OCI-LY7 (cell line): ENCODE measurements around the gene TTLL5. TPM values are rescaled to one million over a fixed set of nuclear protein-coding genes. Genes with fewer than 3 reads are reported as not detected.

Experiments used
- BruUV-seq: library from RNA; stranded (reverse); fragments of 400-500 nt; replicated peaks from 2 replicates; lab custom pipeline; 2021; lab: Mats Ljungman, UMichigan
- CTCF ChIA-PET: fragments of 300-600 bp; sonication (Branson Sonifier 250); formaldehyde crosslinking; loops from one replicate; lab custom pipeline; 2022; ENCODE audit warnings: antibody characterized with exemption; ENCODE audit not compliant: unreplicated experiment; lab: Charles Lee
- POLR2A ChIA-PET: fragments of 300-600 bp; sonication (Branson Sonifier 250); formaldehyde crosslinking; loops from one replicate; lab custom pipeline; 2022; ENCODE audit warnings: antibody characterized with exemption; lab: Charles Lee
- DNase-seq: peaks from one replicate; pipeline ENCODE4 v3.0.0-alpha.2; 2015; ENCODE audit warnings: low spot score
- H2AFZ ChIP-seq: fragments of 200-600 bp; sonication (generic), shearing (Covaris generic); 2 replicates; pipeline ENCODE4 v1.6.1; 2014; ENCODE audit warnings: mild to moderate bottlenecking, antibody characterized with exemption, low read length, moderate library complexity
- H3K27ac ChIP-seq: fragments of 200-600 bp; sonication (generic); 2 replicates; pipeline ENCODE4 v1.5.1; 2014; ENCODE audit warnings: mixed run types, low read depth, mild to moderate bottlenecking, moderate library complexity, low read length, inconsistent platforms; ENCODE audit not compliant: poor library complexity, severe bottlenecking
- H3K36me3 ChIP-seq: fragments of 200-600 bp; sonication (generic); 2 replicates; pipeline ENCODE4 v1.6.1; 2014; ENCODE audit warnings: mild to moderate bottlenecking, antibody characterized with exemption, low read length, moderate library complexity, mixed read lengths; ENCODE audit not compliant: insufficient read depth
- H3K4me1 ChIP-seq: fragments of 200-600 bp; sonication (generic); 2 replicates; pipeline ENCODE4 v1.5.1; 2014; ENCODE audit warnings: mild to moderate bottlenecking, low read length; ENCODE audit not compliant: insufficient read depth, poor library complexity, severe bottlenecking
- H3K4me2 ChIP-seq: fragments of 200-600 bp; sonication (generic); 2 replicates; pipeline ENCODE4 v1.6.1; 2014; ENCODE audit warnings: mild to moderate bottlenecking, low read length
- H3K4me3 ChIP-seq: fragments of 200-600 bp; sonication (generic); 2 replicates; pipeline ENCODE4 v1.5.1; 2014; ENCODE audit warnings: mild to moderate bottlenecking, low read depth, low read length; ENCODE audit not compliant: poor library complexity, severe bottlenecking
- H3K79me2 ChIP-seq: fragments of 200-600 bp; sonication (generic); 2 replicates; pipeline ENCODE4 v1.6.1; 2016; ENCODE audit warnings: low read depth, mild to moderate bottlenecking, low read length, moderate library complexity, mixed read lengths; ENCODE audit not compliant: insufficient read depth
- H3K9me2 ChIP-seq: fragments of 200-600 bp; sonication (generic); 2 replicates; pipeline ENCODE4 v1.6.1; 2016; ENCODE audit warnings: mild to moderate bottlenecking, low read length, mixed read lengths; ENCODE audit not compliant: insufficient read depth
- H3K9me3 ChIP-seq: fragments of 200-600 bp; sonication (generic); 2 replicates; pipeline ENCODE4 v1.6.1; 2014; ENCODE audit warnings: mild to moderate bottlenecking, mixed run types, low read length, mixed read lengths
- H4K20me1 ChIP-seq: fragments of 200-600 bp; sonication (generic); 2 replicates; pipeline ENCODE4 v1.6.1; 2014; ENCODE audit warnings: mild to moderate bottlenecking, antibody characterized with exemption, low read length, moderate library complexity, mixed read lengths; ENCODE audit not compliant: insufficient read depth
- EZH2phosphoT487 ChIP-seq: fragments of 200-600 bp; sonication (generic); IDR thresholded peaks from 2 replicates; pipeline ENCODE4 v1.6.1; 2018; ENCODE audit warnings: low read depth, borderline replicate concordance, mild to moderate bottlenecking, mixed run types, antibody characterized with exemption, low read length, moderate library complexity, mixed read lengths
- intact Hi-C: fragments of 100-400 bp; cut with micrococcal nuclease; formaldehyde crosslinking; loops from one replicate; pipeline ENCODE4 v1.10.0; 2022; ENCODE audit not compliant: unreplicated experiment
- total RNA-seq, 2 experiments: library from RNA; depleted of rRNA in 1 of 2; stranded (reverse); fragments of >200 nt in 1 of 2; shearing (Covaris generic) in 1 of 2; gene quantifications; 2 replicates each; pipeline ENCODE4 v1.2.3, GENCODE V29; 2014 to 2022
- TF ChIP-seq, protein P1 (sequence below): fragments of 200-600 bp; sonication (generic); conservative IDR thresholded peaks from 2 replicates; pipeline ENCODE4 v1.5.1; 2014; ENCODE audit warnings: mild to moderate bottlenecking, antibody characterized with exemption, low read length, moderate library complexity, mixed read lengths

Gene TTLL5
- total RNA-seq, 2 experiments from 2014 or later: 34.3 to 55.6 TPM

DNA sequence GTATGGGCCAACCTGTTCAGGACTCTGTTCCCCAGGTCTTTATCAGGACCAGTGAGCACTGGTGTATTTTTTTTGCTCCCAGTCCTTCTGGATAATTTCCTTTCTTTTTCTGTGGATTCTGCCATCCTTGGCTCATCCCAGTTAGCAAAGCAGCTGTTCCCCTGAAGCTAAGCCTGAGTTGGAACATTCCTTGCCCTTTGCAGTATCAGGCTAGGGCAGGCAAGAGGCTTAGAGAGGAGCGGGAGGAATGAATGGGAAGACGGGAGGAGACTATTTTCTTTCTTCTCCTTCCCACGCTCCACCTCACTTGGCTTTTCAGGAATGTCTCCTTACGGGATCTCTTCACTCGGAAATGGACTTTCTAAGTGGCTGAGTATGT lies 29.6 kb upstream of the TTLL5 start:
- BruUV-seq: no TSS peak
- TF ChIP-seq, protein P1, sequence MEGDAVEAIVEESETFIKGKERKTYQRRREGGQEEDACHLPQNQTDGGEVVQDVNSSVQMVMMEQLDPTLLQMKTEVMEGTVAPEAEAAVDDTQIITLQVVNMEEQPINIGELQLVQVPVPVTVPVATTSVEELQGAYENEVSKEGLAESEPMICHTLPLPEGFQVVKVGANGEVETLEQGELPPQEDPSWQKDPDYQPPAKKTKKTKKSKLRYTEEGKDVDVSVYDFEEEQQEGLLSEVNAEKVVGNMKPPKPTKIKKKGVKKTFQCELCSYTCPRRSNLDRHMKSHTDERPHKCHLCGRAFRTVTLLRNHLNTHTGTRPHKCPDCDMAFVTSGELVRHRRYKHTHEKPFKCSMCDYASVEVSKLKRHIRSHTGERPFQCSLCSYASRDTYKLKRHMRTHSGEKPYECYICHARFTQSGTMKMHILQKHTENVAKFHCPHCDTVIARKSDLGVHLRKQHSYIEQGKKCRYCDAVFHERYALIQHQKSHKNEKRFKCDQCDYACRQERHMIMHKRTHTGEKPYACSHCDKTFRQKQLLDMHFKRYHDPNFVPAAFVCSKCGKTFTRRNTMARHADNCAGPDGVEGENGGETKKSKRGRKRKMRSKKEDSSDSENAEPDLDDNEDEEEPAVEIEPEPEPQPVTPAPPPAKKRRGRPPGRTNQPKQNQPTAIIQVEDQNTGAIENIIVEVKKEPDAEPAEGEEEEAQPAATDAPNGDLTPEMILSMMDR: no peak
- no peak for TF ChIP-seq EZH2phosphoT487
- Histone ChIP-seq H3K4me3 (no peak overlapping the region), H3K79me2 (no peaks in the 10 kb centered on the region), H3K27ac (no peak overlapping the region), H4K20me1 (no peaks in the 10 kb centered on the region), H2AFZ (no peak overlapping the region), H3K9me2 (no peaks in the 10 kb centered on the region), H3K4me1 (no peaks in the 10 kb centered on the region), H3K4me2 (no peak overlapping the region), H3K9me3 (no peaks in the 10 kb centered on the region), H3K36me3 (no peaks in the 10 kb centered on the region)
- ChIA-PET POLR2A (no interaction called here), CTCF (no interaction called here)
- intact Hi-C loops: no loop called here
- DNase-seq: no peak

- H4K20me1 ChIP-seq: no peaks in the 10 kb centered on the region
- TF ChIP-seq, protein P1: no peak
- TF ChIP-seq EZH2phosphoT487: no peak
- no peak overlapping the region for H2AFZ ChIP-seq
- no peaks in the 10 kb centered on the region for H3K9me3 ChIP-seq
- POLR2A ChIA-PET: interaction anchor here (0.9 to 1.0 kb wide), 2 partner anchors 17 to 22 kb away, joined by 3 read pairs; no protein-coding TSS in a partner anchor
- H3K79me2 ChIP-seq: no peaks in the 10 kb centered on the region
- H3K36me3 ChIP-seq: no peaks in the 10 kb centered on the region
- no peaks in the 10 kb centered on the region for H3K9me2 ChIP-seq
- CTCF ChIA-PET: no interaction called here
- no TSS peak for BruUV-seq
- H3K27ac ChIP-seq: no peak overlapping the region
- H3K4me1 ChIP-seq: no peaks in the 10 kb centered on the region
- H3K4me2 ChIP-seq: no peak overlapping the region
- intact Hi-C loops: no loop called here
- no peak for DNase-seq
- H3K4me3 ChIP-seq: no peak overlapping the region
Measured at GRCh38 chr14:75634848-75635247, 26.2 kb upstream of the TTLL5 start.

DNA sequence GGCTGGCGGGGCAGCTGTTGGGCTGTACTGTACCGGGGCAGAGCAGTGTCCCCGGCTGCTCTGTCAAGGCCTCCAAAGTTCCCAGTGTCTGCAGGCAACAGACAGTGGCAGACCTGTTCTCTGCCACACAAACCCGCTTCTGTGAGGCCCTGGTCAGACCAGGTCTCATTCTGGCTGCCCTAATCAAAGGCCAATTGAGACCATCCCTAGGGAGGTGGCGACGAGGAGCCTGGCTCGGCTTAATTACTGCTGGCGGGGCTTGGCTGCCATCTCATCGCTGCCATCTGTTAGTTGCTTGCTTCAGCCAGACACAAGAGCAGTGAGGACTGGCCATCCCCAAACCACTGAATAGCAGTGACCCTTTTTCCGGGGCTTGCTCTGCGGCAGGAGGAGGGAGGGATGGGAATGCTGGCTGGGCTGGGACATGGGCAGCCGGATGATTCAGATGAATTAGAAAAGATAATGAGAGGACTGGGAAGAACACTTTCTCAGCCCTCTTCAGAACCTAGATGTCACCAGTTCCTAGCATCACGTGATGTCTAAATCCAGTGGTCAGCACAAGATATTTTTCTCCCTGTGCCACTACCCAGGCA lies 24.9 kb upstream of the TTLL5 start:
- POLR2A ChIA-PET: interaction anchor here (0.6 kb wide), 1 partner anchor 27 kb away, joined by 3 read pairs; no protein-coding TSS in a partner anchor
- CTCF ChIA-PET: no interaction called here
- H3K4me2 ChIP-seq: no peak overlapping the region
- no peak for DNase-seq
- H4K20me1 ChIP-seq: no peaks in the 10 kb centered on the region
- no peaks in the 10 kb centered on the region for H3K36me3 ChIP-seq
- H2AFZ ChIP-seq: no peak overlapping the region
- no peak overlapping the region for H3K27ac ChIP-seq
- no peaks in the 10 kb centered on the region for H3K9me3 ChIP-seq
- no peak overlapping the region for H3K4me3 ChIP-seq
- no peaks in the 10 kb centered on the region for H3K9me2 ChIP-seq
- TF ChIP-seq EZH2phosphoT487: no peak
- TF ChIP-seq, protein P1: no peak
- intact Hi-C loops: no loop called here
- no peaks in the 10 kb centered on the region for H3K79me2 ChIP-seq
- no peaks in the 10 kb centered on the region for H3K4me1 ChIP-seq
- BruUV-seq: no TSS peak
